GM12878 (cell line): ENCODE data around the gene ULK4. TPM values are rescaled to one million over a fixed set of nuclear protein-coding genes. Genes with fewer than 3 reads are reported as not detected.

Experiments used
- ATAC-seq: fragments of 200-7000 bp; cut with Tn5 transposase; 3 replicates; pipeline ENCODE4 v1.9.1; 2020; ENCODE audit warnings: mild to moderate bottlenecking, moderate library complexity
- BruUV-seq: library from RNA; stranded (reverse); fragments of 400-500 nt; replicated peaks from 2 replicates; lab custom pipeline; 2021; lab: Mats Ljungman, UMichigan
- CTCF ChIA-PET: fragments of 300-600 bp; sonication (Branson Sonifier 250); formaldehyde crosslinking; extraction: SDS; loops from one replicate; lab custom pipeline; 2021; ENCODE audit warnings: inconsistent platforms; lab: Yijun Ruan, JAX
- POLR2A ChIA-PET: fragments of 350-600 bp; formaldehyde crosslinking; extraction: SDS; loops from one replicate; lab custom pipeline; 2021; ENCODE audit warnings: inconsistent platforms; lab: Charles Lee
- RAD21 ChIA-PET: fragments of 300-600 bp; sonication (Branson Sonifier 250); formaldehyde crosslinking; loops from one replicate; lab custom pipeline; 2023; ENCODE audit warnings: antibody characterized with exemption; ENCODE audit not compliant: unreplicated experiment; lab: Charles Lee
- SMC1A ChIA-PET: fragments of 300-600 bp; sonication (Branson Sonifier 250); formaldehyde crosslinking; loops from one replicate; lab custom pipeline; 2023; ENCODE audit not compliant: unreplicated experiment, uncharacterized antibody; lab: Charles Lee
- DNase-seq: peaks from one replicate; pipeline ENCODE4 v3.0.0-alpha.2; 2011; ENCODE audit warnings: low read depth, low spot score
- FAIRE-seq: peaks from 3 replicates; lab custom pipeline; 2011; peaks lifted over from hg19 to GRCh38; lab: Jason Lieb, UNC
- H2AFZ ChIP-seq: 2 replicates; pipeline ENCODE4 v1.6.0; 2011; ENCODE audit warnings: low read depth, low read length, control low read depth; ENCODE audit not compliant: control insufficient read depth
- H3K27ac ChIP-seq: 2 replicates; pipeline ENCODE4 v1.5.1; 2011; ENCODE audit warnings: control low read depth; ENCODE audit not compliant: control insufficient read depth, insufficient read depth
- H3K27me3 ChIP-seq, 2 experiments: replicated peaks in 1 of 2; 2 replicates each; pipeline versions ENCODE4 v1.6.0 to v1.6.1; 2011; ENCODE audit warnings: low read length in 1 of 2; ENCODE audit not compliant: control insufficient read depth in 2 of 2, insufficient read depth in 2 of 2
- H3K36me3 ChIP-seq, 2 experiments: 2 replicates each; pipeline ENCODE4 v1.5.1; 2011; ENCODE audit warnings: low read length in 1 of 2; ENCODE audit not compliant: control insufficient read depth in 2 of 2, insufficient read depth in 2 of 2
- H3K4me1 ChIP-seq: 2 replicates; pipeline ENCODE4 v1.6.1; 2011; ENCODE audit warnings: mild to moderate bottlenecking, low read length, moderate library complexity, mixed read lengths; ENCODE audit not compliant: control insufficient read depth, insufficient read depth
- H3K4me2 ChIP-seq: 2 replicates; pipeline ENCODE4 v1.6.0; 2011; ENCODE audit warnings: control low read depth; ENCODE audit not compliant: control insufficient read depth, insufficient read depth
- H3K4me3 ChIP-seq: fragments of 200-600 bp; sonication (generic); 2 replicates; pipeline ENCODE4 v1.5.1; 2016
- H3K79me2 ChIP-seq: 2 replicates; pipeline ENCODE4 v1.6.0; 2011; ENCODE audit warnings: low read length; ENCODE audit not compliant: control insufficient read depth, insufficient read depth
- H3K9ac ChIP-seq: 2 replicates; pipeline ENCODE4 v1.8.0; 2011; ENCODE audit warnings: low read length, control low read depth, mixed read lengths; ENCODE audit not compliant: control insufficient read depth, insufficient read depth
- H3K9me3 ChIP-seq: replicated peaks from 3 replicates; pipeline ENCODE4 v1.5.1; 2011; ENCODE audit warnings: mild to moderate bottlenecking, low read length; ENCODE audit not compliant: control insufficient read depth, insufficient read depth
- H4K20me1 ChIP-seq: 2 replicates; pipeline ENCODE4 v1.6.0; 2011; ENCODE audit not compliant: control insufficient read depth, insufficient read depth
- ATF3 ChIP-seq: IDR thresholded peaks from 2 replicates; pipeline ENCODE4 v1.6.1; 2011; ENCODE audit warnings: low read depth, mild to moderate bottlenecking, low read length, moderate library complexity, borderline replicate concordance; ENCODE audit errors: extremely low read depth
- CREB1 ChIP-seq: IDR thresholded peaks from 2 replicates; pipeline ENCODE4 v1.6.1; 2012; ENCODE audit warnings: low read depth, mild to moderate bottlenecking, inconsistent platforms
- CTCF ChIP-seq, 3 experiments: IDR thresholded peaks in 2 of 3; conservative IDR thresholded peaks in 1 of 3; 2 replicates each; pipeline ENCODE4 v1.5.1; 2011; ENCODE audit warnings: low read depth in 3 of 3, low read length in 3 of 3, mild to moderate bottlenecking in 3 of 3, control low read depth in 2 of 3, moderate library complexity in 2 of 3, inconsistent platforms in 1 of 3, mixed read lengths in 1 of 3; ENCODE audit not compliant: control insufficient read depth in 2 of 3, insufficient read depth in 1 of 3; ENCODE audit errors: extremely low read depth in 1 of 3
- FOXM1 ChIP-seq: IDR thresholded peaks from 2 replicates; pipeline ENCODE4 v1.6.1; 2012; ENCODE audit warnings: low read depth, mild to moderate bottlenecking, inconsistent platforms, low read length, moderate library complexity
- IKZF1 ChIP-seq: fragments of 450-650 bp; conservative IDR thresholded peaks from 2 replicates; pipeline ENCODE4 v1.6.1; 2017; ENCODE audit warnings: antibody characterized with exemption, mild to moderate bottlenecking
- IRF3 ChIP-seq: fragments of 450-650 bp; IDR thresholded peaks from 2 replicates; pipeline ENCODE4 v1.6.1; 2014; ENCODE audit warnings: mild to moderate bottlenecking
- JUNB ChIP-seq: IDR thresholded peaks from 2 replicates; pipeline ENCODE4 v1.6.1; 2016; ENCODE audit warnings: antibody characterized with exemption, mild to moderate bottlenecking
- MEF2B ChIP-seq: fragments of 450-650 bp; IDR thresholded peaks from 2 replicates; pipeline ENCODE4 v1.6.1; 2018; ENCODE audit warnings: mild to moderate bottlenecking, moderate library complexity; ENCODE audit not compliant: partially characterized antibody, poor library complexity, severe bottlenecking
- NR2F1 ChIP-seq: fragments of 450-650 bp; conservative IDR thresholded peaks from 2 replicates; pipeline ENCODE4 v1.6.1; 2017; ENCODE audit warnings: mild to moderate bottlenecking
- POU2F2 ChIP-seq: IDR thresholded peaks from 3 replicates; pipeline ENCODE4 v1.6.1; 2011; ENCODE audit warnings: low read depth, mild to moderate bottlenecking, low read length, borderline replicate concordance
- RCOR1 ChIP-seq: conservative IDR thresholded peaks from 2 replicates; pipeline ENCODE4 v1.6.1; 2012; ENCODE audit warnings: low read depth, low read length, improper control_type of control experiment
- RFX5 ChIP-seq: IDR thresholded peaks from 2 replicates; pipeline ENCODE4 v1.6.1; 2011; ENCODE audit warnings: low read depth, low read length, improper control_type of control experiment
- TBL1XR1 ChIP-seq: IDR thresholded peaks from 2 replicates; pipeline ENCODE4 v1.6.1; 2012; ENCODE audit warnings: low read depth, low read length, improper control_type of control experiment
- TCF7 ChIP-seq: IDR thresholded peaks from 2 replicates; pipeline ENCODE4 v1.6.1; 2014; ENCODE audit warnings: antibody characterized with exemption, borderline replicate concordance
- YBX1 ChIP-seq: fragments of 450-650 bp; IDR thresholded peaks from 2 replicates; pipeline ENCODE4 v1.6.1; 2016; ENCODE audit warnings: antibody characterized with exemption
- ZNF622 ChIP-seq: fragments of 450-650 bp; IDR thresholded peaks from 2 replicates; pipeline ENCODE4 v1.6.1; 2017; ENCODE audit warnings: mild to moderate bottlenecking, inconsistent platforms
- WGBS: methylation state at CpG from one replicate; pipeline ENCODE4 v1.1.6; 2016; ENCODE audit warnings: low lambda C conversion rate; ENCODE audit not compliant: insufficient replicate concordance, insufficient coverage; ENCODE audit errors: missing lambda C conversion rate; 5-methylcytosine and 5-hydroxymethylcytosine counted together
- in situ Hi-C: fragments of 300-500 bp; cut with MboI; formaldehyde crosslinking; loops from 9 replicates; pipeline ENCODE4 v1.14.3; 2018; ENCODE audit warnings: mixed read lengths
- intact Hi-C: fragments of 100-400 bp; cut with micrococcal nuclease; formaldehyde crosslinking; loops from one replicate; pipeline ENCODE4 v1.14.2; 2022; ENCODE audit not compliant: unreplicated experiment
- polyA plus RNA-seq, 11 experiments: library from polyadenylated mRNA; depleted of rRNA in 4 of 11; unstranded in 6 of 11; stranded (reverse) in 5 of 11; fragments of >200 nt; fragmentation: Nextera tagmentation in 4 of 11; fragmentation: Illumina TruSeq in 1 of 11; extraction: Ambion mirVana in 4 of 11; extraction: Trizol in 1 of 11; gene quantifications; 1 replicate in 1 of 11; 2 replicates in 10 of 11; pipeline versions ENCODE4 v1.2.1 to v1.2.3, GENCODE V29; 2011 to 2016; ENCODE audit warnings: inconsistent platforms in 2 of 11, missing spikeins in 2 of 11, low read depth in 1 of 11
- total RNA-seq, 4 experiments: library from RNA; depleted of rRNA in 3 of 4; stranded (reverse); fragments of >200 nt in 3 of 4; fragmentation: Illumina TruSeq in 1 of 4; extraction: Trizol in 1 of 4; gene quantifications; 2 replicates each; pipeline versions ENCODE4 v1.2.1 to v1.2.3, GENCODE V29; 2013 to 2021

The ULK4 gene
- total and polyA plus RNA-seq, 10 of the 15 experiments (the other 5 are each of a cell fraction or from before 2014, with no cell fraction given): 3.5 to 7.6 (median 6.3) TPM

GRCh38 chr3:41769106-41769505 lies 192.8 kb downstream of the ULK4 start:
- no peak overlapping the region for H3K9ac ChIP-seq
- H2AFZ ChIP-seq: no peak overlapping the region
- POLR2A ChIA-PET: no interaction called here
- no peaks in the 10 kb centered on the region for H3K36me3 ChIP-seq
- intact Hi-C loops (no loop called here), in situ Hi-C loops (no loop called here)
- no peak overlapping the region for H3K27ac ChIP-seq
- WGBS: 0% methylated on average over 2 of the region's 2 CpGs
- FAIRE-seq (no peak), ATAC-seq (no peak), DNase-seq (no peak)
- CTCF ChIA-PET: no interaction called here
- RAD21 ChIA-PET: no interaction called here
- no peaks in the 10 kb centered on the region for H3K9me3 ChIP-seq
- SMC1A ChIA-PET: no interaction called here
- H3K27me3 ChIP-seq: no peaks in the 10 kb centered on the region
- H3K4me3 ChIP-seq: no peak overlapping the region
- no TSS peak for BruUV-seq
- H4K20me1 ChIP-seq: no peaks in the 10 kb centered on the region
- H3K79me2 ChIP-seq: no peaks in the 10 kb centered on the region
- TF ChIP-seq IKZF1: no peak
- TF ChIP-seq IRF3: no peak
- no peak for TF ChIP-seq YBX1
- no peak for TF ChIP-seq RCOR1
- no peak for TF ChIP-seq POU2F2
- TF ChIP-seq ATF3: no peak
- no peak for TF ChIP-seq JUNB
- no peak for TF ChIP-seq NR2F1
- no peak for TF ChIP-seq TBL1XR1
- no peak for TF ChIP-seq CTCF (IDR thresholded peaks at IDR 0.05 in 2 of 3, conservative IDR thresholded peaks at IDR 0.05 in 1 of 3; ENCODE audit: control insufficient read depth in 2 of 3, extremely low read depth in 1 of 3, insufficient read depth in 1 of 3, low read depth in 3 of 3, low read length in 3 of 3)
- TF ChIP-seq MEF2B: no peak
- TF ChIP-seq TCF7: no peak
- TF ChIP-seq RFX5: no peak
- TF ChIP-seq FOXM1: no peak
- no peak for TF ChIP-seq ZNF622
- TF ChIP-seq CREB1: no peak
- H3K4me2 ChIP-seq: no peak overlapping the region
- H3K4me1 ChIP-seq: no peaks in the 10 kb centered on the region
